Fibroblast of peridontal ligament (primary cell): ENCODE results near the gene GPS2.
"Not testable (repeated sequence)": the region's sequence is repeated elsewhere in the genome, so short reads cannot be mapped to it uniquely, and the experiment has no call there.

Source experiments
- DNase-seq: peaks from one replicate; pipeline ENCODE4 v3.0.0-alpha.2; 2010; ENCODE audit errors: extremely low read depth

The GPS2 gene

GRCh38 chr17:7314719-7315569 lies at the start of gene GPS2:
Gene GPS2, minus strand, starts transcription at chr17:7315360. Its CDS starts 308 bp downstream, at chr17:7315052.
- peak; percentile 64 for DNase-seq

GRCh38 chr17:7363311-7363710 lies 48.2 kb upstream of the GPS2 start:
- DNase-seq, result no peak

GRCh38 chr17:7361906-7362305 lies 46.7 kb upstream of the GPS2 start:
- DNase-seq, result no peak

GRCh38 chr17:7357381-7357780 lies 42.2 kb upstream of the GPS2 start:
- DNase-seq, result no peak

GRCh38 chr17:7356756-7357155 lies 41.6 kb upstream of the GPS2 start:
- no peak for DNase-seq

GRCh38 chr17:7356072-7356549 lies 41.0 kb upstream of the GPS2 start:
- DNase-seq, result peak; percentile 37

- DNase-seq, result no peak
Observed at GRCh38 chr17:7355573-7355972, 40.4 kb upstream of the GPS2 start.

- no peak for DNase-seq
Observed at GRCh38 chr17:7355053-7355452, 39.9 kb upstream of the GPS2 start, which contains the start of gene TMEM95. Gene TMEM95, plus strand, starts transcription at chr17:7355156. Its CDS starts 49 bp downstream, at chr17:7355205.

- peak; percentile 26 for DNase-seq
Observed at GRCh38 chr17:7354262-7354843, 39.2 kb upstream of the GPS2 start.

- DNase-seq, result no peak
Observed at GRCh38 chr17:7352910-7353635, 37.9 kb upstream of the GPS2 start.

- DNase-seq, result no peak
Observed at GRCh38 chr17:7352503-7352889, 37.3 kb upstream of the GPS2 start.

GRCh38 chr17:7351665-7352502 lies 36.7 kb upstream of the GPS2 start, which contains the start of gene KCTD11:
Gene KCTD11, plus strand, starts transcription at chr17:7352162.
- peak; percentile 82 for DNase-seq

- peak; percentile 64 for DNase-seq
Observed at GRCh38 chr17:7348478-7349242, 33.5 kb upstream of the GPS2 start.

GRCh38 chr17:7347630-7348477 lies 32.7 kb upstream of the GPS2 start:
- DNase-seq, result no peak

GRCh38 chr17:7346761-7347614 lies 31.8 kb upstream of the GPS2 start:
- no peak for DNase-seq

GRCh38 chr17:7343250-7343649 lies 28.1 kb upstream of the GPS2 start:
- no peak for DNase-seq

- DNase-seq, result no peak
Observed at GRCh38 chr17:7341842-7342241, 26.7 kb upstream of the GPS2 start.

GRCh38 chr17:7340179-7340578 lies 25.0 kb upstream of the GPS2 start:
- no peak for DNase-seq

GRCh38 chr17:7337600-7337999 lies 22.4 kb upstream of the GPS2 start:
- DNase-seq, result not testable (repeated sequence)
